DND-41 (cell line): ENCODE data around the gene PIP.

ENCODE experiments used
- ATAC-seq: fragments of 200-7000 bp; cut with Tn5 transposase; 3 replicates; pipeline ENCODE4 v1.9.1; 2021; ENCODE audit warnings: low read depth; ENCODE audit not compliant: insufficient read depth
- DNase-seq: peaks from one replicate; pipeline ENCODE4 v3.0.0-alpha.2; 2020
- H2AFZ ChIP-seq: 2 replicates; pipeline ENCODE4 v1.6.0; 2012; ENCODE audit warnings: low read depth, low read length
- H3K27ac ChIP-seq: 2 replicates; pipeline ENCODE4 v1.5.1; 2012; ENCODE audit warnings: low read length, inconsistent platforms
- H3K27me3 ChIP-seq: fragments of 200-600 bp; sonication (generic); 2 replicates; pipeline ENCODE4 v1.6.0; 2012; ENCODE audit warnings: low read length, mild to moderate bottlenecking, inconsistent platforms; ENCODE audit not compliant: insufficient read depth, poor library complexity
- H3K36me3 ChIP-seq: 2 replicates; pipeline ENCODE4 v1.5.1; 2012; ENCODE audit warnings: low read length, inconsistent platforms; ENCODE audit not compliant: insufficient read depth
- H3K4me1 ChIP-seq: 2 replicates; pipeline ENCODE4 v1.5.1; 2012; ENCODE audit warnings: mild to moderate bottlenecking, low read length; ENCODE audit not compliant: insufficient read depth
- H3K4me2 ChIP-seq: 2 replicates; pipeline ENCODE4 v1.6.0; 2012; ENCODE audit warnings: mild to moderate bottlenecking, moderate library complexity, low read length, inconsistent platforms; ENCODE audit not compliant: insufficient read depth
- H3K4me3 ChIP-seq, 2 experiments: fragments of 200-600 bp in 1 of 2; shearing (Covaris generic) in 1 of 2; 2 replicates each; pipeline ENCODE4 v1.5.1; 2012 to 2016; ENCODE audit warnings: inconsistent platforms in 2 of 2, low read length in 2 of 2, mild to moderate bottlenecking in 2 of 2, low read depth in 1 of 2, moderate library complexity in 1 of 2
- H3K79me2 ChIP-seq: 2 replicates; pipeline ENCODE4 v1.6.0; 2012; ENCODE audit warnings: low read length, inconsistent platforms; ENCODE audit not compliant: insufficient read depth
- H3K9ac ChIP-seq: 2 replicates; pipeline ENCODE4 v1.6.0; 2012; ENCODE audit warnings: low read depth, mild to moderate bottlenecking, inconsistent platforms, low read length, moderate library complexity
- H3K9me3 ChIP-seq: 2 replicates; pipeline ENCODE4 v1.5.1; 2012; ENCODE audit warnings: low read length, moderate library complexity, mild to moderate bottlenecking, inconsistent platforms; ENCODE audit not compliant: insufficient read depth, severe bottlenecking
- H4K20me1 ChIP-seq: 2 replicates; pipeline ENCODE4 v1.6.0; 2012; ENCODE audit warnings: low read length; ENCODE audit not compliant: insufficient read depth
- CTCF ChIP-seq: IDR thresholded peaks from 2 replicates; pipeline ENCODE4 v1.5.1; 2012; ENCODE audit warnings: borderline replicate concordance, low read length, moderate library complexity, mild to moderate bottlenecking; ENCODE audit not compliant: poor library complexity, severe bottlenecking; ENCODE audit errors: extremely low read depth
- EZH2 ChIP-seq: IDR thresholded peaks from 3 replicates; pipeline ENCODE4 v1.6.1; 2012; ENCODE audit warnings: borderline replicate concordance, low read depth, mild to moderate bottlenecking, moderate library complexity, low read length, inconsistent platforms; ENCODE audit not compliant: severe bottlenecking

Gene PIP

GRCh38 chr7:143129477-143129876 lies 2.4 kb upstream of the PIP start:
- no peak overlapping the region for H3K9ac ChIP-seq
- H3K4me2 ChIP-seq, result no peak overlapping the region
- no peaks in the 10 kb centered on the region for H3K4me1 ChIP-seq
- H4K20me1 ChIP-seq, result no peaks in the 10 kb centered on the region
- ATAC-seq (no peak), DNase-seq (no peak)
- H3K79me2 ChIP-seq, result no peaks in the 10 kb centered on the region
- H3K36me3 ChIP-seq, result no peaks in the 10 kb centered on the region
- peaks cover 3% of the 10 kb centered on the region for H3K27me3 ChIP-seq
- H3K4me3 ChIP-seq, result no peak overlapping the region
- no peaks in the 10 kb centered on the region for H3K9me3 ChIP-seq
- H2AFZ ChIP-seq, result no peak overlapping the region
- TF ChIP-seq EZH2 (no peak), CTCF (no peak)
- no peak overlapping the region for H3K27ac ChIP-seq

GRCh38 chr7:143130541-143130940 lies 1.3 kb upstream of the PIP start:
- H3K4me2 ChIP-seq, result no peak overlapping the region
- no peak overlapping the region for H3K4me3 ChIP-seq
- peaks cover 3% of the 10 kb centered on the region for H3K27me3 ChIP-seq
- no peaks in the 10 kb centered on the region for H3K79me2 ChIP-seq
- DNase-seq (no peak), ATAC-seq (no peak)
- no peaks in the 10 kb centered on the region for H4K20me1 ChIP-seq
- H3K4me1 ChIP-seq, result no peaks in the 10 kb centered on the region
- H3K9me3 ChIP-seq, result no peaks in the 10 kb centered on the region
- TF ChIP-seq CTCF, result no peak
- TF ChIP-seq EZH2, result no peak
- no peak overlapping the region for H3K27ac ChIP-seq
- no peak overlapping the region for H3K9ac ChIP-seq
- H3K36me3 ChIP-seq, result no peaks in the 10 kb centered on the region
- no peak overlapping the region for H2AFZ ChIP-seq

GRCh38 chr7:143147070-143147469 lies 15.2 kb downstream of the PIP start:
- no peak overlapping the region for H3K4me2 ChIP-seq
- no peaks in the 10 kb centered on the region for H3K36me3 ChIP-seq
- H3K27me3 ChIP-seq, result no peaks in the 10 kb centered on the region
- no peaks in the 10 kb centered on the region for H3K79me2 ChIP-seq
- no peak for TF ChIP-seq EZH2
- TF ChIP-seq CTCF, result no peak
- no peak overlapping the region for H2AFZ ChIP-seq
- H3K4me3 ChIP-seq, result no peak overlapping the region
- H3K9ac ChIP-seq, result no peak overlapping the region
- no peaks in the 10 kb centered on the region for H3K9me3 ChIP-seq
- H3K27ac ChIP-seq, result no peak overlapping the region
- no peaks in the 10 kb centered on the region for H3K4me1 ChIP-seq
- ATAC-seq, result no peak
- DNase-seq, result no peak
- H4K20me1 ChIP-seq, result no peaks in the 10 kb centered on the region

- Histone ChIP-seq H3K36me3 (no peaks in the 10 kb centered on the region), H3K27ac (no peak overlapping the region), H3K4me2 (no peak overlapping the region), H3K9me3 (no peaks in the 10 kb centered on the region), H4K20me1 (no peaks in the 10 kb centered on the region), H2AFZ (no peak overlapping the region), H3K4me3 (no peak overlapping the region), H3K79me2 (no peaks in the 10 kb centered on the region), H3K27me3 (no peaks in the 10 kb centered on the region), H3K9ac (no peak overlapping the region), H3K4me1 (no peaks in the 10 kb centered on the region)
- TF ChIP-seq EZH2 (no peak), CTCF (no peak)
- ATAC-seq, result no peak
- no peak for DNase-seq
These were observed 16.2 kb downstream of the PIP start for GRCh38 chr7:143148050-143148449.
